ENCODE results near the gene ARHGEF10L.

ARHGEF10L gene

GRCh38 chr1:17570228-17570627, 30.7 kb downstream of the ARHGEF10L start:
- peak overlapping the region; percentile 30 for H3K4me3 ChIP-seq
- no peak for TF ChIP-seq CTCF (IDR thresholded peaks at IDR 0.05)
- peak overlapping the region; percentile 94 to 99 for H3K27ac ChIP-seq
- DNase-seq (ENCODE audit: low spot score) = no peak

GRCh38 chr1:17572264-17572985, 32.9 kb downstream of the ARHGEF10L start:
- no peak for DNase-seq (ENCODE audit: low spot score)
- Histone ChIP-seq H3K27ac (peak overlapping the region; percentile 94 to 99), H3K4me3 (no peak overlapping the region)
- no peak for TF ChIP-seq CTCF (IDR thresholded peaks at IDR 0.05)

- peak overlapping the region; percentile 28 for H3K4me3 ChIP-seq
- TF ChIP-seq CTCF (IDR thresholded peaks at IDR 0.05) = no peak
- no peak for DNase-seq (ENCODE audit: low spot score)
- H3K27ac ChIP-seq = peak overlapping the region; percentile 94 to 99
Measured at GRCh38 chr1:17573518-17574041, 34.1 kb downstream of the ARHGEF10L start.

- no peak for TF ChIP-seq CTCF (IDR thresholded peaks at IDR 0.05)
- DNase-seq (ENCODE audit: low spot score) = no peak
- H3K27ac ChIP-seq = peak overlapping the region; percentile 94 to 99
- H3K4me3 ChIP-seq = peak overlapping the region; percentile 23
Measured at GRCh38 chr1:17574516-17574915, 35.0 kb downstream of the ARHGEF10L start.

- Histone ChIP-seq H3K4me3 (peak overlapping the region; percentile 2), H3K27ac (peak overlapping the region; percentile 94 to 99)
- no peak for TF ChIP-seq CTCF (IDR thresholded peaks at IDR 0.05)
- DNase-seq (ENCODE audit: low spot score) = no peak
Measured at GRCh38 chr1:17575797-17576518, 36.5 kb downstream of the ARHGEF10L start.

GRCh38 chr1:17576519-17576853, 37.0 kb downstream of the ARHGEF10L start:
- Histone ChIP-seq H3K4me3 (peak overlapping the region; percentile 2), H3K27ac (peak overlapping the region; percentile 94 to 99)
- TF ChIP-seq CTCF (IDR thresholded peaks at IDR 0.05) = no peak
- no peak for DNase-seq (ENCODE audit: low spot score)

Measured in coronary artery (tissue), 2 donors.